WTC11 (cell line): ENCODE measurements around the gene DHX8. TPM values are rescaled to one million over a fixed set of nuclear protein-coding genes. Genes with fewer than 3 reads are reported as not detected.
"Not testable (repeated sequence)": the region's sequence is repeated elsewhere in the genome, so short reads cannot be mapped to it uniquely, and the experiment has no call there.

Experiments used
- ATAC-seq: fragments of 200-7000 bp; cut with Tn5 transposase; 2 replicates; pipeline ENCODE4 v1.10.0; 2021; ENCODE audit warnings: mild to moderate bottlenecking, moderate library complexity
- CTCF ChIA-PET: fragments of 300-600 bp; sonication (Branson Sonifier 250); formaldehyde crosslinking; loops from one replicate; lab custom pipeline; 2021; ENCODE audit warnings: antibody characterized with exemption; lab: Charles Lee
- POLR2A ChIA-PET: fragments of 350-600 bp; sonication (Branson Sonifier 250); formaldehyde crosslinking; loops from one replicate; lab custom pipeline; 2021; ENCODE audit warnings: antibody characterized with exemption; lab: Charles Lee
- DNase-seq: peaks from one replicate; pipeline ENCODE4 v3.0.0; 2021; ENCODE audit warnings: low spot score
- H3K27ac Mint-ChIP-seq: 2 replicates; pipeline ENCODE4 v1.8.0; 2021; ENCODE audit warnings: mixed read lengths
- H3K27me3 Mint-ChIP-seq: 2 replicates; pipeline ENCODE4 v1.8.0; 2021; ENCODE audit warnings: low read depth, mild to moderate bottlenecking, moderate library complexity, mixed read lengths
- H3K36me3 Mint-ChIP-seq: 2 replicates; pipeline ENCODE4 v1.8.0; 2021; ENCODE audit warnings: mixed read lengths
- H3K4me1 Mint-ChIP-seq: 2 replicates; pipeline ENCODE4 v1.8.0; 2022; ENCODE audit warnings: mixed read lengths
- H3K4me3 Mint-ChIP-seq: 2 replicates; pipeline ENCODE4 v1.8.0; 2021; ENCODE audit warnings: mild to moderate bottlenecking, moderate library complexity, mixed read lengths
- H3K9me3 Mint-ChIP-seq: 2 replicates; pipeline ENCODE4 v1.8.0; 2021; ENCODE audit warnings: mixed read lengths
- ARID4B ChIP-seq: sonication (generic); formaldehyde crosslinking; IDR thresholded peaks from 2 replicates; pipeline ENCODE4 v1.8.0; 2023; ENCODE audit warnings: missing genetic modification reagents, mild to moderate bottlenecking, borderline replicate concordance
- CREB1 ChIP-seq: sonication (generic); formaldehyde crosslinking; IDR thresholded peaks from 2 replicates; pipeline ENCODE4 v1.8.0; 2023; ENCODE audit warnings: mild to moderate bottlenecking, missing genetic modification reagents
- CREM ChIP-seq: sonication (generic); formaldehyde crosslinking; IDR thresholded peaks from 2 replicates; pipeline ENCODE4 v1.8.1; 2022; ENCODE audit warnings: mild to moderate bottlenecking, missing genetic modification reagents, moderate library complexity
- EMX1 ChIP-seq: fragments of 250-450 bp; sonication (Bioruptor Pico); IDR thresholded peaks from 2 replicates; pipeline ENCODE4 v1.8.0; 2021; ENCODE audit warnings: mild to moderate bottlenecking
- GABPB1 ChIP-seq: sonication (generic); formaldehyde crosslinking; IDR thresholded peaks from 2 replicates; pipeline ENCODE4 v1.8.1; 2023; ENCODE audit warnings: mild to moderate bottlenecking, missing genetic modification reagents
- JAZF1 ChIP-seq: fragments of 250-450 bp; sonication (Bioruptor Pico); IDR thresholded peaks from 2 replicates; pipeline ENCODE4 v1.9.0; 2021; ENCODE audit warnings: moderate library complexity, mild to moderate bottlenecking, inconsistent platforms
- JUN ChIP-seq: sonication (generic); formaldehyde crosslinking; IDR thresholded peaks from 2 replicates; pipeline ENCODE4 v1.8.0; 2023; ENCODE audit warnings: mild to moderate bottlenecking, missing genetic modification reagents
- MXD4 ChIP-seq: fragments of 250-450 bp; sonication (Bioruptor Pico); IDR thresholded peaks from 2 replicates; pipeline ENCODE4 v1.8.0; 2021; ENCODE audit warnings: mild to moderate bottlenecking, moderate library complexity, borderline replicate concordance
- NFYB ChIP-seq: sonication (generic); formaldehyde crosslinking; conservative IDR thresholded peaks from 2 replicates; pipeline ENCODE4 v1.8.0; 2022; ENCODE audit warnings: low read depth, missing genetic modification reagents
- NR3C1 ChIP-seq: sonication (generic); formaldehyde crosslinking; conservative IDR thresholded peaks from 2 replicates; pipeline ENCODE4 v1.8.1; 2023; ENCODE audit warnings: low read depth, mild to moderate bottlenecking, missing genetic modification reagents
- RORB ChIP-seq: fragments of 250-450 bp; sonication (Bioruptor Pico); IDR thresholded peaks from 2 replicates; pipeline ENCODE4 v1.9.0; 2021; ENCODE audit warnings: mild to moderate bottlenecking
- SOX15 ChIP-seq: fragments of 250-450 bp; sonication (Bioruptor Pico); IDR thresholded peaks from 2 replicates; pipeline ENCODE4 v1.9.0; 2021; ENCODE audit warnings: mild to moderate bottlenecking
- TEAD4 ChIP-seq: sonication (generic); formaldehyde crosslinking; IDR thresholded peaks from 2 replicates; pipeline ENCODE4 v1.8.0; 2022; ENCODE audit warnings: mild to moderate bottlenecking, missing genetic modification reagents
- ZNF423 ChIP-seq: fragments of 250-450 bp; sonication (Bioruptor Pico); IDR thresholded peaks from 2 replicates; pipeline ENCODE4 v2.1.2; 2022; ENCODE audit warnings: mild to moderate bottlenecking, moderate library complexity
- total RNA-seq: library from RNA; stranded (reverse); gene quantifications from 3 replicates; pipeline ENCODE4 v1.2.3, GENCODE V29; 2021
- TF ChIP-seq, protein P1 (sequence below): sonication (generic); formaldehyde crosslinking; IDR thresholded peaks from 2 replicates; pipeline ENCODE4 v1.8.1; 2023; ENCODE audit warnings: mild to moderate bottlenecking, missing genetic modification reagents
- TF ChIP-seq, protein P2 (sequence below): fragments of 200-600 bp; IDR thresholded peaks from 2 replicates; pipeline ENCODE4 v1.8.0; 2022; ENCODE audit warnings: antibody characterized with exemption
- TF ChIP-seq, protein P3 (sequence below): sonication (generic); formaldehyde crosslinking; IDR thresholded peaks from 2 replicates; pipeline ENCODE4 v1.8.1; 2023; ENCODE audit warnings: mild to moderate bottlenecking, missing genetic modification reagents, borderline replicate concordance

The DHX8 gene
- total RNA-seq, 1 experiment from 2014 or later, result 58.5 TPM

GRCh38 chr17:43456661-43457361 is 27.0 kb upstream of the DHX8 start:
- TF ChIP-seq GABPB1 (CRISPR knock-in tag) (peak; percentile 98), TEAD4 (CRISPR knock-in tag) (no peak)
- POLR2A ChIA-PET, result no interaction called here
- no peak for ATAC-seq
- H3K9me3 Mint-ChIP-seq, result no peaks in the 10 kb centered on the region
- DNase-seq, result no peak
- no peak overlapping the region for H3K4me3 Mint-ChIP-seq
- CTCF ChIA-PET, result interaction anchor here (1.1 to 3.7 kb wide), 3 partner anchors 27 to 123 kb away, joined by 4 to 16 read pairs (median 5); partner anchors contain the start of gene DHX8
- peaks cover 6% of the 10 kb centered on the region for H3K4me1 Mint-ChIP-seq
- no peaks in the 10 kb centered on the region; the same call in 1 of the 2 replicates for H3K36me3 Mint-ChIP-seq
- no peaks in the 10 kb centered on the region for H3K27me3 Mint-ChIP-seq
- no peak overlapping the region for H3K27ac Mint-ChIP-seq

GRCh38 chr17:43457362-43457692 is 26.4 kb upstream of the DHX8 start:
- TF ChIP-seq NR3C1 (CRISPR knock-in tag), result no peak
- TF ChIP-seq CREB1 (CRISPR knock-in tag), result no peak
- no peak for TF ChIP-seq JUN (CRISPR knock-in tag)
- TF ChIP-seq, protein P1, sequence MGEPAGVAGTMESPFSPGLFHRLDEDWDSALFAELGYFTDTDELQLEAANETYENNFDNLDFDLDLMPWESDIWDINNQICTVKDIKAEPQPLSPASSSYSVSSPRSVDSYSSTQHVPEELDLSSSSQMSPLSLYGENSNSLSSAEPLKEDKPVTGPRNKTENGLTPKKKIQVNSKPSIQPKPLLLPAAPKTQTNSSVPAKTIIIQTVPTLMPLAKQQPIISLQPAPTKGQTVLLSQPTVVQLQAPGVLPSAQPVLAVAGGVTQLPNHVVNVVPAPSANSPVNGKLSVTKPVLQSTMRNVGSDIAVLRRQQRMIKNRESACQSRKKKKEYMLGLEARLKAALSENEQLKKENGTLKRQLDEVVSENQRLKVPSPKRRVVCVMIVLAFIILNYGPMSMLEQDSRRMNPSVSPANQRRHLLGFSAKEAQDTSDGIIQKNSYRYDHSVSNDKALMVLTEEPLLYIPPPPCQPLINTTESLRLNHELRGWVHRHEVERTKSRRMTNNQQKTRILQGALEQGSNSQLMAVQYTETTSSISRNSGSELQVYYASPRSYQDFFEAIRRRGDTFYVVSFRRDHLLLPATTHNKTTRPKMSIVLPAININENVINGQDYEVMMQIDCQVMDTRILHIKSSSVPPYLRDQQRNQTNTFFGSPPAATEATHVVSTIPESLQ (CRISPR knock-in tag), result no peak
- TF ChIP-seq NFYB (CRISPR knock-in tag), result no peak
- TF ChIP-seq, all 79 proteins: peak for 0
- H3K9me3 Mint-ChIP-seq, result no peaks in the 10 kb centered on the region
- no peak overlapping the region for H3K27ac Mint-ChIP-seq
- no peak for DNase-seq
- CTCF ChIA-PET, result interaction anchor here (1.1 to 3.7 kb wide), 3 partner anchors 26 to 123 kb away, joined by 4 to 16 read pairs (median 5); partner anchors contain the start of gene DHX8
- H3K27me3 Mint-ChIP-seq, result no peaks in the 10 kb centered on the region
- ATAC-seq, result no peak
- POLR2A ChIA-PET, result interaction anchor here (0.6 to 0.9 kb wide), 2 partner anchors 43 to 69 kb away, joined by 3 read pairs; no protein-coding TSS in a partner anchor
- H3K4me3 Mint-ChIP-seq, result no peak overlapping the region
- no peaks in the 10 kb centered on the region; the same call in 1 of the 2 replicates for H3K36me3 Mint-ChIP-seq
- H3K4me1 Mint-ChIP-seq, result peaks cover 6% of the 10 kb centered on the region

DNA sequence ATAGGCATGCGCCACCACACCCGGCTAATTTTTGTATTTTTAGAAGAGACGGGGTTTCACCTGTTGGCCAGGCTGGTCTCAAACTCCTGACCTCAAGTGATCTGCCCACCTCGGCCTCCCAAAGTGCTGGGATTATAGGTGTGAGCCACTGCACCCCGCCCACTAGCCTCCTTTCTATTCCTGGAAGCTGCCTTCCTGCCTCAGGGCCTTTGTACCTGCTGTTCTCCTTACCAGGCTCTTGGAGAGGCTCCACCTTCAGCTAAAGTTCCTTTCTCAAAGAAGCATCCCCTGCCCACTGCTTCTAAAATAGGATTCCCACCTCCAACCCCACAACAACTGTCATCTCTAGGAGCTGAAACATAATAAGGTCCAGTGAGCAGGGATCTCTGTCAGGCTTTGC is 23.9 kb upstream of the DHX8 start:
- CTCF ChIA-PET, result interaction anchor here (3.7 kb wide), 1 partner anchor 24 kb away, joined by 16 read pairs; the partner anchor contains the start of gene DHX8
- POLR2A ChIA-PET, H3K9me3 Mint-ChIP-seq, H3K36me3 Mint-ChIP-seq, DNase-seq, H3K27me3 Mint-ChIP-seq, H3K4me3 Mint-ChIP-seq, H3K4me1 Mint-ChIP-seq, ATAC-seq, H3K27ac Mint-ChIP-seq: not testable (repeated sequence)

GRCh38 chr17:43461185-43461584 is 22.6 kb upstream of the DHX8 start:
- no peak overlapping the region for H3K4me3 Mint-ChIP-seq
- H3K4me1 Mint-ChIP-seq, result peaks cover 6% of the 10 kb centered on the region
- H3K36me3 Mint-ChIP-seq, result no peaks in the 10 kb centered on the region
- ChIA-PET POLR2A (no interaction called here), CTCF (interaction anchor here (2.3 kb wide), 1 partner anchor 23 kb away, joined by 7 read pairs; the partner anchor contains the start of gene DHX8)
- no peaks in the 10 kb centered on the region for H3K27me3 Mint-ChIP-seq
- no peak for DNase-seq
- no peak for ATAC-seq
- no peak overlapping the region for H3K27ac Mint-ChIP-seq
- no peaks in the 10 kb centered on the region for H3K9me3 Mint-ChIP-seq
- TF ChIP-seq, protein P2, sequence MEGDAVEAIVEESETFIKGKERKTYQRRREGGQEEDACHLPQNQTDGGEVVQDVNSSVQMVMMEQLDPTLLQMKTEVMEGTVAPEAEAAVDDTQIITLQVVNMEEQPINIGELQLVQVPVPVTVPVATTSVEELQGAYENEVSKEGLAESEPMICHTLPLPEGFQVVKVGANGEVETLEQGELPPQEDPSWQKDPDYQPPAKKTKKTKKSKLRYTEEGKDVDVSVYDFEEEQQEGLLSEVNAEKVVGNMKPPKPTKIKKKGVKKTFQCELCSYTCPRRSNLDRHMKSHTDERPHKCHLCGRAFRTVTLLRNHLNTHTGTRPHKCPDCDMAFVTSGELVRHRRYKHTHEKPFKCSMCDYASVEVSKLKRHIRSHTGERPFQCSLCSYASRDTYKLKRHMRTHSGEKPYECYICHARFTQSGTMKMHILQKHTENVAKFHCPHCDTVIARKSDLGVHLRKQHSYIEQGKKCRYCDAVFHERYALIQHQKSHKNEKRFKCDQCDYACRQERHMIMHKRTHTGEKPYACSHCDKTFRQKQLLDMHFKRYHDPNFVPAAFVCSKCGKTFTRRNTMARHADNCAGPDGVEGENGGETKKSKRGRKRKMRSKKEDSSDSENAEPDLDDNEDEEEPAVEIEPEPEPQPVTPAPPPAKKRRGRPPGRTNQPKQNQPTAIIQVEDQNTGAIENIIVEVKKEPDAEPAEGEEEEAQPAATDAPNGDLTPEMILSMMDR, result no peak
- TF ChIP-seq ZNF423 (no peak), ARID4B (CRISPR knock-in tag) (no peak), RORB (CRISPR knock-in tag) (no peak), JAZF1 (no peak), MXD4 (no peak), EMX1 (CRISPR knock-in tag) (no peak), SOX15 (no peak), CREM (CRISPR knock-in tag) (no peak)
- TF ChIP-seq, protein P3, sequence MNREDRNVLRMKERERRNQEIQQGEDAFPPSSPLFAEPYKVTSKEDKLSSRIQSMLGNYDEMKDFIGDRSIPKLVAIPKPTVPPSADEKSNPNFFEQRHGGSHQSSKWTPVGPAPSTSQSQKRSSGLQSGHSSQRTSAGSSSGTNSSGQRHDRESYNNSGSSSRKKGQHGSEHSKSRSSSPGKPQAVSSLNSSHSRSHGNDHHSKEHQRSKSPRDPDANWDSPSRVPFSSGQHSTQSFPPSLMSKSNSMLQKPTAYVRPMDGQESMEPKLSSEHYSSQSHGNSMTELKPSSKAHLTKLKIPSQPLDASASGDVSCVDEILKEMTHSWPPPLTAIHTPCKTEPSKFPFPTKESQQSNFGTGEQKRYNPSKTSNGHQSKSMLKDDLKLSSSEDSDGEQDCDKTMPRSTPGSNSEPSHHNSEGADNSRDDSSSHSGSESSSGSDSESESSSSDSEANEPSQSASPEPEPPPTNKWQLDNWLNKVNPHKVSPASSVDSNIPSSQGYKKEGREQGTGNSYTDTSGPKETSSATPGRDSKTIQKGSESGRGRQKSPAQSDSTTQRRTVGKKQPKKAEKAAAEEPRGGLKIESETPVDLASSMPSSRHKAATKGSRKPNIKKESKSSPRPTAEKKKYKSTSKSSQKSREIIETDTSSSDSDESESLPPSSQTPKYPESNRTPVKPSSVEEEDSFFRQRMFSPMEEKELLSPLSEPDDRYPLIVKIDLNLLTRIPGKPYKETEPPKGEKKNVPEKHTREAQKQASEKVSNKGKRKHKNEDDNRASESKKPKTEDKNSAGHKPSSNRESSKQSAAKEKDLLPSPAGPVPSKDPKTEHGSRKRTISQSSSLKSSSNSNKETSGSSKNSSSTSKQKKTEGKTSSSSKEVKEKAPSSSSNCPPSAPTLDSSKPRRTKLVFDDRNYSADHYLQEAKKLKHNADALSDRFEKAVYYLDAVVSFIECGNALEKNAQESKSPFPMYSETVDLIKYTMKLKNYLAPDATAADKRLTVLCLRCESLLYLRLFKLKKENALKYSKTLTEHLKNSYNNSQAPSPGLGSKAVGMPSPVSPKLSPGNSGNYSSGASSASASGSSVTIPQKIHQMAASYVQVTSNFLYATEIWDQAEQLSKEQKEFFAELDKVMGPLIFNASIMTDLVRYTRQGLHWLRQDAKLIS (CRISPR knock-in tag), result no peak
